ENCODE data around the gene FAM13A. TPM values are rescaled to one million over a fixed set of nuclear protein-coding genes. Genes with fewer than 3 reads are reported as not detected.

Gene FAM13A
- total and polyA plus RNA-seq, 8 donors = 6.0 to 132 (median 45.7) TPM

GRCh38 chr4:88725143-88725542 is 331.8 kb downstream of the FAM13A start:
- H3K4me1 ChIP-seq = peaks cover 0 to 17% (median 6%) of the 10 kb centered on the region in 4 donors
- WGBS, 5 donors = 91 to 96% (median 93%) methylated on average over 4 of the region's 4 CpGs
- intact Hi-C loops (cut with DNase I; ENCODE audit: low total_unique reads) = no loop called here
- no peak for TF ChIP-seq EP300 (IDR thresholded peaks at IDR 0.05)
- TF ChIP-seq POLR2A (IDR thresholded peaks at IDR 0.05) = no peak
- TF ChIP-seq POLR2AphosphoS5 (IDR thresholded peaks at IDR 0.05) = no peak
- no peak for TF ChIP-seq CTCF (IDR thresholded peaks at IDR 0.05)
- H3K27me3 ChIP-seq = no peaks in the 10 kb centered on the region
- H3K27ac ChIP-seq = no peak overlapping the region
- no peaks in the 10 kb centered on the region for H3K9me3 ChIP-seq
- H3K4me3 ChIP-seq = no peak overlapping the region
- peaks cover 34 to 100% (median 93%) of the 10 kb centered on the region in 4 donors for H3K36me3 ChIP-seq
- no peak for DNase-seq

GRCh38 chr4:88724406-88724805 is 332.6 kb downstream of the FAM13A start:
- 70 to 85% (median 79%) methylated on average over 2 of the region's 2 CpGs for WGBS, 5 donors
- TF ChIP-seq EP300 (IDR thresholded peaks at IDR 0.05) = no peak
- TF ChIP-seq POLR2A (IDR thresholded peaks at IDR 0.05) = no peak
- TF ChIP-seq POLR2AphosphoS5 (IDR thresholded peaks at IDR 0.05) = no peak
- no peak for TF ChIP-seq CTCF (IDR thresholded peaks at IDR 0.05)
- Histone ChIP-seq H3K36me3 (peaks cover 31 to 94% (median 86%) of the 10 kb centered on the region in 4 donors), H3K4me3 (no peak overlapping the region), H3K9me3 (no peaks in the 10 kb centered on the region), H3K27me3 (no peaks in the 10 kb centered on the region), H3K27ac (no peak overlapping the region), H3K4me1 (peaks cover 0 to 17% (median 6%) of the 10 kb centered on the region in 4 donors)
- DNase-seq = no peak
- intact Hi-C loops (cut with DNase I; ENCODE audit: low total_unique reads) = no loop called here

- DNase-seq = no peak
- 73 to 87% (median 83%) methylated on average over 2 of the region's 2 CpGs for WGBS, 5 donors
- intact Hi-C loops (cut with DNase I; ENCODE audit: low total_unique reads) = no loop called here
These were observed 334.2 kb downstream of the FAM13A start for GRCh38 chr4:88722828-88723227.

GRCh38 chr4:88722276-88722780 is 334.7 kb downstream of the FAM13A start:
- Histone ChIP-seq H3K27ac (no peak overlapping the region), H3K36me3 (peaks cover 19 to 91% (median 83%) of the 10 kb centered on the region in 4 donors), H3K27me3 (no peaks in the 10 kb centered on the region), H3K9me3 (peaks cover 6 to 11% (median 9%) of the 10 kb centered on the region in 4 donors), H3K4me1 (peaks cover 0 to 11% (median 3%) of the 10 kb centered on the region in 4 donors), H3K4me3 (no peak overlapping the region)
- TF ChIP-seq POLR2A (IDR thresholded peaks at IDR 0.05) (no peak), POLR2AphosphoS5 (IDR thresholded peaks at IDR 0.05) (no peak), EP300 (IDR thresholded peaks at IDR 0.05) (no peak), CTCF (IDR thresholded peaks at IDR 0.05) (no peak)
- WGBS, 5 donors = 85 to 95% (median 94%) methylated on average over 10 of the region's 10 CpGs
- DNase-seq = no peak
- intact Hi-C loops (cut with DNase I; ENCODE audit: low total_unique reads) = no loop called here

More at GRCh38 chr4:88722828-88723227, 334.2 kb downstream of the FAM13A start:
- H3K4me3 ChIP-seq = no peak overlapping the region
- peaks cover 0 to 11% (median 3%) of the 10 kb centered on the region in 4 donors for H3K4me1 ChIP-seq
- no peak overlapping the region for H3K27ac ChIP-seq
- peaks cover 4 to 6% (median 5%) of the 10 kb centered on the region in 4 donors for H3K9me3 ChIP-seq
- no peaks in the 10 kb centered on the region for H3K27me3 ChIP-seq
- peaks cover 22 to 91% (median 83%) of the 10 kb centered on the region in 4 donors for H3K36me3 ChIP-seq
- TF ChIP-seq EP300 (IDR thresholded peaks at IDR 0.05) (no peak), CTCF (IDR thresholded peaks at IDR 0.05) (no peak), POLR2AphosphoS5 (IDR thresholded peaks at IDR 0.05) (no peak), POLR2A (IDR thresholded peaks at IDR 0.05) (no peak)
